NCI-H2107 treated with DMSO at 0.1 percent for 48 hours (cell line): Measurements from ENCODE around the gene GDI1.
A peak's percentile ranks its signal among the peaks of the same experiment; 100 is the strongest.
"Not testable (repeated sequence)": the region's sequence is repeated elsewhere in the genome, so short reads cannot be mapped to it uniquely, and the experiment has no call there.

Experiments
- DNase-seq: peaks from one replicate; lab custom pipeline; 2025; ENCODE audit not compliant: unreplicated experiment; lab: John Stamatoyannopoulos, UW

GDI1 gene

GRCh38 chrX:154436983-154437752, at the start of gene GDI1:
Gene GDI1 (plus strand): TSS chrX:154437154. CDS start chrX:154437255, 101 bp downstream.
- no peak for DNase-seq

GRCh38 chrX:154388094-154388493, 48.9 kb upstream of the GDI1 start:
- not testable (repeated sequence) for DNase-seq

GRCh38 chrX:154388649-154389048, 48.3 kb upstream of the GDI1 start:
- not testable (repeated sequence) for DNase-seq

- not testable (repeated sequence) for DNase-seq
These were observed 46.9 kb upstream of the GDI1 start for GRCh38 chrX:154389812-154390747.

- DNase-seq = not testable (repeated sequence)
These were observed 40.6 kb upstream of the GDI1 start for GRCh38 chrX:154396363-154396762.

GRCh38 chrX:154396973-154397887, 39.7 kb upstream of the GDI1 start:
- peak; percentile 30 for DNase-seq

- DNase-seq = peak; percentile 94
These were observed 38.9 kb upstream of the GDI1 start, which contains the start of gene RPL10 for GRCh38 chrX:154397888-154398667. Gene RPL10 (plus strand): TSS chrX:154398377. CDS start chrX:154398520, 143 bp downstream.

- peak; percentile 43 for DNase-seq
These were observed 38.1 kb upstream of the GDI1 start for GRCh38 chrX:154398668-154399526.

- DNase-seq = no peak
These were observed 37.2 kb upstream of the GDI1 start for GRCh38 chrX:154399527-154400368.

GRCh38 chrX:154400369-154400817, 36.6 kb upstream of the GDI1 start:
- not testable (repeated sequence) for DNase-seq

- no peak for DNase-seq
These were observed 35.7 kb upstream of the GDI1 start for GRCh38 chrX:154401045-154401799.

- no peak for DNase-seq
These were observed 34.9 kb upstream of the GDI1 start for GRCh38 chrX:154401918-154402621.

- DNase-seq = no peak
These were observed 34.3 kb upstream of the GDI1 start for GRCh38 chrX:154402622-154403127.

- DNase-seq = no peak
These were observed 33.8 kb upstream of the GDI1 start for GRCh38 chrX:154403192-154403591.

- DNase-seq = no peak
These were observed 33.1 kb upstream of the GDI1 start for GRCh38 chrX:154403858-154404257.

- no peak for DNase-seq
These were observed 32.2 kb upstream of the GDI1 start for GRCh38 chrX:154404625-154405192.
